Measurements from ENCODE around the gene C11orf86. TPM values are rescaled to one million over a fixed set of nuclear protein-coding genes. Genes with fewer than 3 reads are reported as not detected.
A peak's percentile ranks its signal among the peaks of the same experiment; 100 is the strongest.

The C11orf86 gene
- total and polyA plus RNA-seq, 2 of the 8 experiments (the other 6 are each of a cell fraction or from before 2014, with no cell fraction given): 0.91 to 0.97 TPM

- Histone ChIP-seq H3K9ac (replicated peaks in 1 of 4; ENCODE audit: extremely low read depth in 1 of 4, low read depth in 3 of 4, low read length in 3 of 4) (no peak overlapping the region), H3K27ac (ENCODE audit: low read depth, low read length) (no peak overlapping the region), H3K4me2 (ENCODE audit: insufficient read depth in 1 of 2, low read depth in 2 of 2, low read length in 2 of 2) (no peak overlapping the region), H2AK5ac (ENCODE audit: low read depth, low read length) (no peak overlapping the region), H2BK15ac (ENCODE audit: low read length) (peak overlapping the region; percentile 37; the same call in 1 of the 2 replicates), H3K27me3 (replicated peaks in 1 of 4; ENCODE audit: control insufficient read depth in 3 of 4, extremely low read depth in 1 of 4, insufficient read depth in 3 of 4, low read length in 3 of 4) (no peaks in the 10 kb centered on the region), H3K14ac (ENCODE audit: insufficient read length) (no peak overlapping the region), H3K4me3 (ENCODE audit: extremely low read depth in 1 of 4, insufficient read depth in 2 of 4, low read depth in 3 of 4, low read length in 4 of 4) (no peak overlapping the region), H3K79me2 (ENCODE audit: control insufficient read depth in 1 of 2, insufficient read depth in 2 of 2, low read length in 2 of 2) (no peaks in the 10 kb centered on the region), H3K18ac (ENCODE audit: extremely low read depth, low read length) (peak overlapping the region; percentile 56), H3K23me2 (ENCODE audit: low read depth, low read length) (no peaks in the 10 kb centered on the region), H3K4me1 (replicated peaks in 1 of 4; ENCODE audit: control insufficient read depth in 3 of 4, insufficient read depth in 4 of 4, low read length in 3 of 4) (peaks cover 0 to 3% (median 0%) of the 10 kb centered on the region in 4 experiments; a peak in 1 of 7 replicates), H3K4ac (replicated peaks; ENCODE audit: insufficient read length, low read depth, low read length) (no peak overlapping the region), H4K5ac (ENCODE audit: insufficient read length, low read depth, low read length) (no peak overlapping the region), H4K20me1 (replicated peaks in 1 of 2; ENCODE audit: control insufficient read depth in 1 of 2, insufficient read depth in 2 of 2, low read length in 2 of 2) (no peaks in the 10 kb centered on the region), H3K9me3 (ENCODE audit: insufficient read depth in 2 of 2, low read depth in 1 of 2, low read length in 1 of 2) (no peaks in the 10 kb centered on the region; a peak in 1 of 4 replicates), H4K91ac (replicated peaks; ENCODE audit: insufficient read length, low read length) (no peak overlapping the region), H4K8ac (ENCODE audit: extremely low read depth, insufficient read depth, low read length) (no peak overlapping the region), H3K79me1 (ENCODE audit: low read depth, low read length) (no peaks in the 10 kb centered on the region), H2BK120ac (replicated peaks; ENCODE audit: low read depth, low read length) (no peak overlapping the region), H3K36me3 (ENCODE audit: control insufficient read depth in 2 of 4, insufficient read depth in 4 of 4, low read length in 3 of 4) (no peaks in the 10 kb centered on the region), H2BK12ac (ENCODE audit: low read depth, low read length) (peak overlapping the region; percentile 10; the same call in 1 of the 2 replicates), H3K23ac (ENCODE audit: insufficient read length) (no peak overlapping the region), H2BK20ac (ENCODE audit: low read length) (0 out of 2 replicates have a peak overlapping the region, but pooled peaks have one; percentile 10), H2BK5ac (ENCODE audit: low read depth, low read length) (peak overlapping the region; percentile 66; the same call in 1 of the 2 replicates), H2AFZ (ENCODE audit: low read length) (no peak overlapping the region), H3K56ac (replicated peaks; ENCODE audit: insufficient read length, low read depth, low read length) (no peak overlapping the region)
- ChIA-PET CTCF (ENCODE audit: partially characterized antibody) (interaction anchor here (0.6 to 5.9 kb wide), 44 partner anchors 9 to 282 kb away, joined by 3 to 74 read pairs (median 6); partner anchors contain the start of genes PC, RCE1 and SYT12), POLR2A (ENCODE audit: partially characterized antibody) (interaction anchor here (0.6 to 4.6 kb wide), 10 partner anchors 9 to 131 kb away, joined by 3 to 18 read pairs (median 4); partner anchors contain the start of gene RCE1)
- DNase-seq (ENCODE audit: low read depth in 1 of 2, low spot score in 2 of 2) (peak in 1 of 2 experiments; percentile 55), FAIRE-seq (no peak)
- peak; percentile 99 for TF ChIP-seq KDM1A (IDR thresholded peaks at IDR 0.05; ENCODE audit: borderline replicate concordance, low read length)
- no peak for TF ChIP-seq CBX5 (IDR thresholded peaks at IDR 0.05; ENCODE audit: low read depth, low read length)
- TF ChIP-seq HDAC2 (IDR thresholded peaks at IDR 0.05; ENCODE audit: borderline replicate concordance in 1 of 2, low read depth in 2 of 2, low read length in 2 of 2): peak in 1 of 2 experiments; percentile 96; a peak in 1 of 4 replicates
- TF ChIP-seq TCF12 (IDR thresholded peaks at IDR 0.05; ENCODE audit: low read depth, low read length): no peak
- WGBS, 2 experiments (ENCODE audit: extremely low coverage in 1 of 2, insufficient coverage in 1 of 2, insufficient read length in 1 of 2, insufficient replicate concordance in 2 of 2, low coverage in 1 of 2, low lambda C conversion rate in 2 of 2, missing lambda C conversion rate in 1 of 2): 85% methylated on average over 11 of the region's 11 CpGs; no CpG with 5 or more reads in 1 of the 2 experiments
Observed at GRCh38 chr11:66975405-66976027, 412 bp downstream of the C11orf86 start.
